ENCODE measurements around the gene MAGI2. TPM values are rescaled to one million over a fixed set of nuclear protein-coding genes. Genes with fewer than 3 reads are reported as not detected.

Gene MAGI2
- total RNA-seq, 1 experiment from 2014 or later = 0.34 TPM

- intact Hi-C loops (cut with micrococcal nuclease; ENCODE audit: unreplicated experiment) = no loop called here
- Histone ChIP-seq H3K36me3 (ENCODE audit: insufficient read depth, low read length, poor library complexity, severe bottlenecking) (no peaks in the 10 kb centered on the region), H3K9me3 (ENCODE audit: low read depth, low read length, poor library complexity, severe bottlenecking) (no peaks in the 10 kb centered on the region), H3K27ac (ENCODE audit: low read depth, low read length, poor library complexity, severe bottlenecking) (no peak overlapping the region), H3K27me3 (replicated peaks; ENCODE audit: insufficient read depth, low read depth, low read length, poor library complexity) (peaks cover 38% of the 10 kb centered on the region), H3K4me3 (ENCODE audit: low read depth, low read length, poor library complexity, severe bottlenecking) (no peak overlapping the region), H3K4me1 (ENCODE audit: insufficient read depth, low read length, poor library complexity, severe bottlenecking) (no peaks in the 10 kb centered on the region)
- ChIA-PET CTCF (no interaction called here), POLR2A (ENCODE audit: low non-redundant PET) (no interaction called here)
- no TSS peak for BruUV-seq (replicated peaks)
- DNase-seq (ENCODE audit: low spot score) = no peak
- TF ChIP-seq, protein P1, sequence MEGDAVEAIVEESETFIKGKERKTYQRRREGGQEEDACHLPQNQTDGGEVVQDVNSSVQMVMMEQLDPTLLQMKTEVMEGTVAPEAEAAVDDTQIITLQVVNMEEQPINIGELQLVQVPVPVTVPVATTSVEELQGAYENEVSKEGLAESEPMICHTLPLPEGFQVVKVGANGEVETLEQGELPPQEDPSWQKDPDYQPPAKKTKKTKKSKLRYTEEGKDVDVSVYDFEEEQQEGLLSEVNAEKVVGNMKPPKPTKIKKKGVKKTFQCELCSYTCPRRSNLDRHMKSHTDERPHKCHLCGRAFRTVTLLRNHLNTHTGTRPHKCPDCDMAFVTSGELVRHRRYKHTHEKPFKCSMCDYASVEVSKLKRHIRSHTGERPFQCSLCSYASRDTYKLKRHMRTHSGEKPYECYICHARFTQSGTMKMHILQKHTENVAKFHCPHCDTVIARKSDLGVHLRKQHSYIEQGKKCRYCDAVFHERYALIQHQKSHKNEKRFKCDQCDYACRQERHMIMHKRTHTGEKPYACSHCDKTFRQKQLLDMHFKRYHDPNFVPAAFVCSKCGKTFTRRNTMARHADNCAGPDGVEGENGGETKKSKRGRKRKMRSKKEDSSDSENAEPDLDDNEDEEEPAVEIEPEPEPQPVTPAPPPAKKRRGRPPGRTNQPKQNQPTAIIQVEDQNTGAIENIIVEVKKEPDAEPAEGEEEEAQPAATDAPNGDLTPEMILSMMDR (conservative IDR thresholded peaks at IDR 0.05; ENCODE audit: low read depth, low read length) = no peak
- no peak for TF ChIP-seq EZH2 (IDR thresholded peaks at IDR 0.05; ENCODE audit: borderline replicate concordance, low read depth, low read length, poor library complexity, severe bottlenecking)
These were observed 962.9 kb downstream of the MAGI2 start for GRCh38 chr7:78490524-78490923.

DNA sequence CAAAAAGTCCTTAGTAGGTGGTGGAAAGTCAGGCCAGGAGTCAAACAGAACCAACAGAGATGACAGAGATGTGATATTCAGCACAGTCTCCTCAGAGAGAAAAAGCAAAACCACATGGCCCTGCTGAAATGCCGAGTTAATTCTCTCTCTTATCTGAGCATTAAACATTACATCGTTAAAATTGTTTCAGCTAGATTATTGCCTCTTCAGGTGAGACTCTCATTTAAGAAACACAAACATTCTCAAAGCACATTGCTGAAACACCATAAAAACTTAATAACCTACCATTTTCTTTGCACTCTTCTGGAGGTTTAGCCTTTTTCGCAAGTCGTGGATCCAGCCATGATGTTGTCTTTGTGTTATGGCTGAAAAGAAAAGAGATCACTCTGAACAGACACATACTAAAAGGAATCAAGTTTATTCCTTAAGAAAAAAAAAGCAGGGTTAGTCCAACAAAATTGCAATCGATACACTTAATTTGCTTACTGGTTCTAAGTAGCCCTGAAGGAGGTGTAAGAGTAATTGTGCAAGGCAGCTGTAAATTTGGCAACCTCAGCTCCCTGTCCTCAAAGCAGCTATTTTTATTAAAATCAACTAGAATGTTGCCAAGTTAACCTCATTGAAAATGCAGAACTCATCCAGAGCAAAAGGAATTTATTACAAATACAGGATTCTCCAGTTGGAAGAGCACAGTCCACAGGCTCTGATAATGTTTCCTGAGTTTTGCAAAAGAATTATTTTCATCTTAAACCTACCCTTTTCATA is 963.8 kb downstream of the MAGI2 start:
- H3K27ac ChIP-seq (ENCODE audit: low read depth, low read length, poor library complexity, severe bottlenecking) = no peak overlapping the region
- intact Hi-C loops (cut with micrococcal nuclease; ENCODE audit: unreplicated experiment) = no loop called here
- CTCF ChIA-PET = no interaction called here
- no TSS peak for BruUV-seq (replicated peaks)
- DNase-seq (ENCODE audit: low spot score) = no peak
- POLR2A ChIA-PET (ENCODE audit: low non-redundant PET) = no interaction called here
- H3K9me3 ChIP-seq (ENCODE audit: low read depth, low read length, poor library complexity, severe bottlenecking) = no peaks in the 10 kb centered on the region
- H3K27me3 ChIP-seq (replicated peaks; ENCODE audit: insufficient read depth, low read depth, low read length, poor library complexity) = peaks cover 42% of the 10 kb centered on the region
- TF ChIP-seq EZH2 (IDR thresholded peaks at IDR 0.05; ENCODE audit: borderline replicate concordance, low read depth, low read length, poor library complexity, severe bottlenecking) = no peak
- TF ChIP-seq, protein P1 (conservative IDR thresholded peaks at IDR 0.05; ENCODE audit: low read depth, low read length) = no peak
- H3K4me3 ChIP-seq (ENCODE audit: low read depth, low read length, poor library complexity, severe bottlenecking) = no peak overlapping the region
- H3K36me3 ChIP-seq (ENCODE audit: insufficient read depth, low read length, poor library complexity, severe bottlenecking) = no peaks in the 10 kb centered on the region
- H3K4me1 ChIP-seq (ENCODE audit: insufficient read depth, low read length, poor library complexity, severe bottlenecking) = no peaks in the 10 kb centered on the region

- H3K27ac ChIP-seq (ENCODE audit: low read depth, low read length, poor library complexity, severe bottlenecking) = no peak overlapping the region
- TF ChIP-seq, protein P1 (conservative IDR thresholded peaks at IDR 0.05; ENCODE audit: low read depth, low read length) = no peak
- TF ChIP-seq EZH2 (IDR thresholded peaks at IDR 0.05; ENCODE audit: borderline replicate concordance, low read depth, low read length, poor library complexity, severe bottlenecking) = no peak
- intact Hi-C loops (cut with micrococcal nuclease; ENCODE audit: unreplicated experiment) = no loop called here
- no peak overlapping the region for H3K4me3 ChIP-seq (ENCODE audit: low read depth, low read length, poor library complexity, severe bottlenecking)
- H3K36me3 ChIP-seq (ENCODE audit: insufficient read depth, low read length, poor library complexity, severe bottlenecking) = no peaks in the 10 kb centered on the region
- BruUV-seq (replicated peaks) = no TSS peak
- H3K4me1 ChIP-seq (ENCODE audit: insufficient read depth, low read length, poor library complexity, severe bottlenecking) = no peaks in the 10 kb centered on the region
- POLR2A ChIA-PET (ENCODE audit: low non-redundant PET) = no interaction called here
- CTCF ChIA-PET = no interaction called here
- peaks cover 44% of the 10 kb centered on the region for H3K27me3 ChIP-seq (replicated peaks; ENCODE audit: insufficient read depth, low read depth, low read length, poor library complexity)
- H3K9me3 ChIP-seq (ENCODE audit: low read depth, low read length, poor library complexity, severe bottlenecking) = no peaks in the 10 kb centered on the region
- no peak for DNase-seq (ENCODE audit: low spot score)
These were observed 966.0 kb downstream of the MAGI2 start for GRCh38 chr7:78487464-78487863.

All from A673 (cell line).